GM23338 (cell line): ENCODE data around the gene CLDN8. TPM values are rescaled to one million over a fixed set of nuclear protein-coding genes. Genes with fewer than 3 reads are reported as not detected.

Experiments used
- ATAC-seq: fragments of 200-7000 bp; cut with Tn5 transposase; 3 replicates; pipeline ENCODE4 v1.9.1; 2020
- DNase-seq: peaks from one replicate; pipeline ENCODE4 v3.0.0-alpha.2; 2015; ENCODE audit warnings: low spot score
- H2AFZ ChIP-seq: fragments of 200-600 bp; sonication (generic); 2 replicates; pipeline ENCODE4 v1.8.0; 2016; ENCODE audit warnings: antibody characterized with exemption, mild to moderate bottlenecking, moderate library complexity
- H3F3A ChIP-seq: fragments of 200-600 bp; sonication (generic); replicated peaks from 2 replicates; pipeline ENCODE4 v1.8.0; 2017; ENCODE audit warnings: antibody characterized with exemption, mixed run types, low read depth
- H3K27ac ChIP-seq: fragments of 200-600 bp; sonication (generic); 2 replicates; pipeline ENCODE4 v1.6.1; 2016; ENCODE audit warnings: low read depth
- H3K27me3 ChIP-seq: fragments of 200-600 bp; sonication (generic); 2 replicates; pipeline ENCODE4 v1.8.0; 2016; ENCODE audit warnings: mild to moderate bottlenecking, mixed run types, moderate library complexity; ENCODE audit not compliant: insufficient read depth
- H3K36me3 ChIP-seq: fragments of 200-600 bp; sonication (generic); 2 replicates; pipeline ENCODE4 v1.8.0; 2016; ENCODE audit warnings: mild to moderate bottlenecking; ENCODE audit not compliant: insufficient read depth
- H3K4me1 ChIP-seq: fragments of 200-600 bp; sonication (generic); 2 replicates; pipeline ENCODE4 v1.8.0; 2016; ENCODE audit warnings: mild to moderate bottlenecking, moderate library complexity; ENCODE audit not compliant: insufficient read depth
- H3K4me2 ChIP-seq: fragments of 200-600 bp; sonication (generic); 2 replicates; pipeline ENCODE4 v1.7.1; 2017; ENCODE audit warnings: mixed run types
- H3K4me3 ChIP-seq: fragments of 200-600 bp; sonication (generic); 2 replicates; pipeline ENCODE4 v1.6.1; 2016; ENCODE audit warnings: mixed run types
- H3K79me2 ChIP-seq: fragments of 200-600 bp; sonication (generic); replicated peaks from 2 replicates; pipeline ENCODE4 v1.8.0; 2017; ENCODE audit warnings: mild to moderate bottlenecking; ENCODE audit not compliant: insufficient read depth
- H3K9me2 ChIP-seq: fragments of 200-600 bp; sonication (generic); 2 replicates; pipeline ENCODE4 v1.8.0; 2017; ENCODE audit not compliant: insufficient read depth
- H4K20me1 ChIP-seq: fragments of 200-600 bp; sonication (generic); replicated peaks from 2 replicates; pipeline ENCODE4 v1.8.0; 2017; ENCODE audit warnings: mild to moderate bottlenecking; ENCODE audit not compliant: insufficient read depth
- H3K27ac Mint-ChIP-seq: 2 replicates; pipeline ENCODE4 v1.8.0; 2020; ENCODE audit warnings: inconsistent platforms, mild to moderate bottlenecking, moderate library complexity, mixed read lengths
- H3K27me3 Mint-ChIP-seq: 3 replicates; pipeline ENCODE4 v1.8.0; 2022; ENCODE audit warnings: low read depth, mild to moderate bottlenecking, moderate library complexity, mixed read lengths, inconsistent platforms; ENCODE audit not compliant: insufficient read depth, poor library complexity
- H3K36me3 Mint-ChIP-seq: 3 replicates; pipeline ENCODE4 v1.8.0; 2021; ENCODE audit warnings: low read depth, mild to moderate bottlenecking, inconsistent platforms, moderate library complexity, mixed read lengths
- H3K4me1 Mint-ChIP-seq: 3 replicates; pipeline ENCODE4 v1.8.0; 2020; ENCODE audit warnings: mild to moderate bottlenecking, inconsistent platforms, mixed read lengths
- H3K4me3 Mint-ChIP-seq: 3 replicates; pipeline ENCODE4 v1.8.0; 2021; ENCODE audit warnings: moderate library complexity, mild to moderate bottlenecking, inconsistent platforms, mixed read lengths
- H3K9me3 Mint-ChIP-seq: 3 replicates; pipeline ENCODE4 v1.8.0; 2020; ENCODE audit warnings: moderate library complexity, mild to moderate bottlenecking, inconsistent platforms, mixed read lengths
- CREB1 ChIP-seq: fragments of 250-450 bp; sonication (Bioruptor Pico); IDR thresholded peaks from 2 replicates; pipeline ENCODE4 v1.5.0; 2020; ENCODE audit warnings: low read depth, mild to moderate bottlenecking, moderate library complexity
- EZH2 ChIP-seq: fragments of 200-600 bp; sonication (generic); IDR thresholded peaks from one replicate; pipeline ENCODE4 v1.8.0; 2017; ENCODE audit warnings: antibody characterized with exemption, mild to moderate bottlenecking, low read depth; ENCODE audit not compliant: unreplicated experiment
- JUNB ChIP-seq: IDR thresholded peaks from one replicate; pipeline ENCODE4 v1.6.1; 2016; ENCODE audit warnings: antibody characterized with exemption; ENCODE audit not compliant: unreplicated experiment
- POLR2AphosphoS5 ChIP-seq: IDR thresholded peaks from 2 replicates; pipeline ENCODE4 v1.6.1; 2016; ENCODE audit warnings: antibody characterized with exemption, low read depth
- REST ChIP-seq: IDR thresholded peaks from one replicate; pipeline ENCODE4 v1.6.1; 2018; ENCODE audit warnings: antibody characterized with exemption; ENCODE audit not compliant: unreplicated experiment
- STAT1 ChIP-seq: IDR thresholded peaks from one replicate; pipeline ENCODE4 v1.6.1; 2016; ENCODE audit warnings: antibody characterized with exemption; ENCODE audit not compliant: unreplicated experiment
- ZNF331 ChIP-seq: fragments of 250-450 bp; sonication (Bioruptor Pico); IDR thresholded peaks from 2 replicates; pipeline ENCODE4 v1.5.0; 2020; ENCODE audit warnings: low read depth, mild to moderate bottlenecking, moderate library complexity
- ZNF462 ChIP-seq: fragments of 250-450 bp; sonication (Bioruptor Pico); IDR thresholded peaks from 2 replicates; pipeline ENCODE4 v1.5.0; 2020; ENCODE audit warnings: mild to moderate bottlenecking, moderate library complexity
- polyA plus RNA-seq: library from polyadenylated mRNA; unstranded; fragments of >200 nt; fragmentation: Nextera tagmentation; extraction: Ambion mirVana; gene quantifications from 2 replicates; pipeline ENCODE4 v1.2.1, GENCODE V29; 2016
- total RNA-seq: library from RNA; depleted of rRNA; stranded (reverse); fragments of >200 nt; shearing (Covaris generic); gene quantifications from 2 replicates; pipeline ENCODE4 v1.2.3, GENCODE V29; 2014
- TF ChIP-seq, protein P1 (sequence below): IDR thresholded peaks from 2 replicates; pipeline ENCODE4 v1.6.1; 2016; ENCODE audit warnings: antibody characterized with exemption

CLDN8 gene
- total and polyA plus RNA-seq, 2 experiments from 2014 or later: not detected

GRCh38 chr21:30234643-30235042, 18.7 kb upstream of the CLDN8 start (continued):
- no peak for TF ChIP-seq REST
- TF ChIP-seq ZNF331 (CRISPR knock-in tag): no peak
- TF ChIP-seq EZH2: no peak
- TF ChIP-seq, protein P1, sequence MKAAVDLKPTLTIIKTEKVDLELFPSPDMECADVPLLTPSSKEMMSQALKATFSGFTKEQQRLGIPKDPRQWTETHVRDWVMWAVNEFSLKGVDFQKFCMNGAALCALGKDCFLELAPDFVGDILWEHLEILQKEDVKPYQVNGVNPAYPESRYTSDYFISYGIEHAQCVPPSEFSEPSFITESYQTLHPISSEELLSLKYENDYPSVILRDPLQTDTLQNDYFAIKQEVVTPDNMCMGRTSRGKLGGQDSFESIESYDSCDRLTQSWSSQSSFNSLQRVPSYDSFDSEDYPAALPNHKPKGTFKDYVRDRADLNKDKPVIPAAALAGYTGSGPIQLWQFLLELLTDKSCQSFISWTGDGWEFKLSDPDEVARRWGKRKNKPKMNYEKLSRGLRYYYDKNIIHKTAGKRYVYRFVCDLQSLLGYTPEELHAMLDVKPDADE: no peak
- no peak for TF ChIP-seq STAT1

GRCh38 chr21:30234050-30234449, 18.2 kb upstream of the CLDN8 start:
- ATAC-seq (no peak), DNase-seq (no peak)
- no peak for TF ChIP-seq JUNB
- no peak for TF ChIP-seq ZNF462 (CRISPR knock-in tag)
- no peak for TF ChIP-seq POLR2AphosphoS5
- no peak for TF ChIP-seq REST
- TF ChIP-seq EZH2: no peak
- TF ChIP-seq, protein P1: no peak
- no peak for TF ChIP-seq ZNF331 (CRISPR knock-in tag)
- no peak for TF ChIP-seq CREB1 (CRISPR knock-in tag)

More at GRCh38 chr21:30234050-30234449, 18.2 kb upstream of the CLDN8 start:
- Mint-ChIP-seq H3K27me3 (no peaks in the 10 kb centered on the region), H3K36me3 (no peaks in the 10 kb centered on the region), H3K4me1 (peaks cover 3% of the 10 kb centered on the region; the same call in 1 of the 3 replicates), H3K4me3 (no peak overlapping the region), H3K9me3 (no peaks in the 10 kb centered on the region), H3K27ac (no peak overlapping the region)
- Histone ChIP-seq H3K4me2 (no peak overlapping the region), H3F3A (no peaks in the 10 kb centered on the region), H4K20me1 (no peaks in the 10 kb centered on the region), H2AFZ (no peak overlapping the region), H3K27ac (no peak overlapping the region), H3K27me3 (no peaks in the 10 kb centered on the region), H3K36me3 (no peaks in the 10 kb centered on the region), H3K4me3 (no peak overlapping the region), H3K4me1 (no peaks in the 10 kb centered on the region), H3K9me2 (no peaks in the 10 kb centered on the region), H3K79me2 (no peaks in the 10 kb centered on the region)
